Measurements from ENCODE around the gene HDAC5.
"Not testable (repeated sequence)": the region's sequence is repeated elsewhere in the genome, so short reads cannot be mapped to it uniquely, and the experiment has no call there.

HDAC5 gene

DNA sequence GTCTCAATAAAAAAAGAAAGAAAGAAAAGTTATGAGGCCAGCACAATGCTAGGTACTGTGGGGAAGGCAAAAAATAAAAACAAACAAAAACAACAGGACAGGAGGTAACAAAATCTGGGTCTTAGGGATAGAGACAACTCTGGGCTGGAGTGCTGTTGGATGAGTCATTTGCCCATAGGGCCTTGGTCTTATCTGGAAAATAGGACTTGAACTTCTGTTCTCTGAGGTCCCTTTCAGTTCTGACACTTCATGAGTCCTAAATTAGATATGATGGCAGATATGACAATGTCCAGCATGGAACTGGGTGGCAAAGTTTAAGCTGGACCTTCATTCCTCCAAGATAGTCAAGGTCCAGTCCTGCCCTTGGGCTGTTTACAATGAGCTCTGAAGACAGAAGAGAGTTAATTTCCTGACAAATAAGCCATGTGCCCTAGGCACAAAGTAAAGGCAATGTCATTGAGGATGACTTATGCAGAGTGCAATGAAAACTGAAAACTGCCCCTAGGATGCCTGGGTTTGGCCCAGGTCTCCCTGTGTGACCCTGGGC, 8.9 kb upstream of the HDAC5 start:
- Histone ChIP-seq H3K36me3 (ENCODE audit: control insufficient read depth in 2 of 2, insufficient read depth in 1 of 2, low read length in 2 of 2) (no peaks in the 10 kb centered on the region), H3K4me1 (ENCODE audit: control insufficient read depth, insufficient read depth, low read length) (no peaks in the 10 kb centered on the region), H3K9me3 (ENCODE audit: control insufficient read depth, insufficient read depth, low read depth, low read length) (no peaks in the 10 kb centered on the region), H3K27ac (ENCODE audit: extremely low read depth, low read depth, low read length) (no peak overlapping the region), H3K4me3 (ENCODE audit: low read depth, low read length) (no peak overlapping the region)
- ChIA-PET POLR2A (interaction anchor here (1.3 kb wide), 1 partner anchor 8 kb away, joined by 4 read pairs; the partner anchor contains the start of gene HDAC5), CTCF (interaction anchor here (0.7 to 2.3 kb wide), 5 partner anchors 8 to 391 kb away, joined by 3 to 7 read pairs (median 3); no protein-coding TSS in a partner anchor)
- TF ChIP-seq ZSCAN23 (tag by site-specific recombination; IDR thresholded peaks at IDR 0.05): no peak
- TF ChIP-seq, protein P1, sequence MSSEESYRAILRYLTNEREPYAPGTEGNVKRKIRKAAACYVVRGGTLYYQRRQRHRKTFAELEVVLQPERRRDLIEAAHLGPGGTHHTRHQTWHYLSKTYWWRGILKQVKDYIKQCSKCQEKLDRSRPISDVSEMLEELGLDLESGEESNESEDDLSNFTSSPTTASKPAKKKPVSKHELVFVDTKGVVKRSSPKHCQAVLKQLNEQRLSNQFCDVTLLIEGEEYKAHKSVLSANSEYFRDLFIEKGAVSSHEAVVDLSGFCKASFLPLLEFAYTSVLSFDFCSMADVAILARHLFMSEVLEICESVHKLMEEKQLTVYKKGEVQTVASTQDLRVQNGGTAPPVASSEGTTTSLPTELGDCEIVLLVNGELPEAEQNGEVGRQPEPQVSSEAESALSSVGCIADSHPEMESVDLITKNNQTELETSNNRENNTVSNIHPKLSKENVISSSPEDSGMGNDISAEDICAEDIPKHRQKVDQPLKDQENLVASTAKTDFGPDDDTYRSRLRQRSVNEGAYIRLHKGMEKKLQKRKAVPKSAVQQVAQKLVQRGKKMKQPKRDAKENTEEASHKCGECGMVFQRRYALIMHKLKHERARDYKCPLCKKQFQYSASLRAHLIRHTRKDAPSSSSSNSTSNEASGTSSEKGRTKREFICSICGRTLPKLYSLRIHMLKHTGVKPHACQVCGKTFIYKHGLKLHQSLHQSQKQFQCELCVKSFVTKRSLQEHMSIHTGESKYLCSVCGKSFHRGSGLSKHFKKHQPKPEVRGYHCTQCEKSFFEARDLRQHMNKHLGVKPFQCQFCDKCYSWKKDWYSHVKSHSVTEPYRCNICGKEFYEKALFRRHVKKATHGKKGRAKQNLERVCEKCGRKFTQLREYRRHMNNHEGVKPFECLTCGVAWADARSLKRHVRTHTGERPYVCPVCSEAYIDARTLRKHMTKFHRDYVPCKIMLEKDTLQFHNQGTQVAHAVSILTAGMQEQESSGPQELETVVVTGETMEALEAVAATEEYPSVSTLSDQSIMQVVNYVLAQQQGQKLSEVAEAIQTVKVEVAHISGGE (tag by site-specific recombination; conservative IDR thresholded peaks at IDR 0.05; ENCODE audit: low read depth): no peak
- no peak for TF ChIP-seq ZNF433 (tag by site-specific recombination; IDR thresholded peaks at IDR 0.05; ENCODE audit: low read depth)
- no peak for TF ChIP-seq GLI4 (tag by site-specific recombination; IDR thresholded peaks at IDR 0.05)
- peak; percentile 52; the same call in 1 of the 2 replicates for TF ChIP-seq ZBTB48 (tag by site-specific recombination; IDR thresholded peaks at IDR 0.05)
- TF ChIP-seq ZNF366 (tag by site-specific recombination; conservative IDR thresholded peaks at IDR 0.05): 0 out of 2 replicates have a peak, but pooled peaks have one; percentile 10
- no peak for TF ChIP-seq ZNF391 (tag by site-specific recombination; IDR thresholded peaks at IDR 0.05; ENCODE audit: borderline replicate concordance, low read depth)

GRCh38 chr17:44131372-44131771, 7.9 kb upstream of the HDAC5 start:
- H3K4me3 ChIP-seq (ENCODE audit: low read depth, low read length); H3K27ac ChIP-seq (ENCODE audit: extremely low read depth, low read depth, low read length); H3K9me3 ChIP-seq (ENCODE audit: control insufficient read depth, insufficient read depth, low read depth, low read length); H3K36me3 ChIP-seq (ENCODE audit: control insufficient read depth in 2 of 2, insufficient read depth in 1 of 2, low read length in 2 of 2); H3K4me1 ChIP-seq (ENCODE audit: control insufficient read depth, insufficient read depth, low read length); POLR2A ChIA-PET: not testable (repeated sequence)
- CTCF ChIA-PET: interaction anchor here (0.7 to 3.4 kb wide), 6 partner anchors 8 to 392 kb away, joined by 3 to 22 read pairs (median 4); partner anchors contain the start of gene HDAC5

DNA sequence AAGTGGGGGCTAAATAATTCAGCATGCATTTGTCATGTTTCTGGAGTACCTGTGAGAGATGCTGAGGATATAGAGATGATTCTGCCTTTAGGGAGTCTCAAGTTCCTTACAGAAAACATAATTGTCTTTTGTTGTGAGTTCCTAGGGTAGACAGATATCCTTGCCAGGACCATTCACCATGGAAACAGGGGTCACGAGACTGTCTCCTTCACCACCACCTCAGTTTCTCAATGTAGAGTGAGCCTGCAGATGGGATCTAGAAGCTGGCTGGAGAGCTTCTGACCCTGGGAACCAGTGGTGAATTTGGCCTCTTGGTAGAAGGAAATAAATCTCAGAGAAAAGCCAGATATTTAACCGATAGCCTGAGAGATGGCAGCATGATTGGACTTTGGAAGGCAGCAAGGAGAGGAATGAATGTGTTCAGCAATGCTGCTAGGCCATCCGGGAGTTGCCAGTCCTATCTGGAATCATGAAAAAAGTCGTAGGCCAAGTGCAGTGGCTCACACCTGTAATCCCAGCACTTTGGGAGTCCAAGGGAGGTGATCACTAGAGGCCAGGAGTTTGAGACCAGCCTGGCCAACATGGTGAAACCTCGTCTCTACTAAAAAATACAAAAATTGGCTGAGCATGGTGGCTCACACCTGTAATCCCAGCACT, 7.4 kb upstream of the HDAC5 start:
- Histone ChIP-seq H3K4me3 (ENCODE audit: low read depth, low read length) (no peak overlapping the region), H3K27ac (ENCODE audit: extremely low read depth, low read depth, low read length) (no peak overlapping the region), H3K36me3 (ENCODE audit: control insufficient read depth in 2 of 2, insufficient read depth in 1 of 2, low read length in 2 of 2) (no peaks in the 10 kb centered on the region), H3K9me3 (ENCODE audit: control insufficient read depth, insufficient read depth, low read depth, low read length) (no peaks in the 10 kb centered on the region), H3K4me1 (ENCODE audit: control insufficient read depth, insufficient read depth, low read length) (no peaks in the 10 kb centered on the region)
- ChIA-PET CTCF (interaction anchor here (3.4 kb wide), 1 partner anchor 15 kb away, joined by 22 read pairs; no protein-coding TSS in a partner anchor), POLR2A (no interaction called here)
- TF ChIP-seq ZNF354C (tag by site-specific recombination; IDR thresholded peaks at IDR 0.05; ENCODE audit: borderline replicate concordance, low read depth) (no peak), ZNF157 (tag by site-specific recombination; IDR thresholded peaks at IDR 0.05) (peak; percentile 74)

DNA sequence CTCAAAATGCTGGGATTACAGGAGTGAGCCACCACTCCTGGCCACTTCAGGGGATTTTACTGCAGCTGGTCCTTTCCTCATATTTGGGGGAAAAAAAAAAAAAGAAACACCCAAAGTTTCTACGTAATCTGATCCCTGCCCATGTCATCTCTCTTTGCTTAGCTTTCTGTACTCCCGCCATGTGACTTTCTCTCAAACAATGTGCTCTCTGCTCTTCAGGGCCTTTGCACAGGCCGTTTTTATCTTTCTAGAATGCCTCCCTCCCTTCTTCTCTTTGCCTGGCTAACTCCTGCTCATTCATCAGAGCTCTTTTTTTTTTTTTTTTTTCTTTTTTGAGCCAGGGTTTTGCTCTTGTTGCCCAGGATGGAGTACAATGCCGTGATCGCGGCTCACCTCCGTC, 4.9 kb upstream of the HDAC5 start:
- Histone ChIP-seq H3K4me1 (ENCODE audit: control insufficient read depth, insufficient read depth, low read length) (no peaks in the 10 kb centered on the region), H3K9me3 (ENCODE audit: control insufficient read depth, insufficient read depth, low read depth, low read length) (no peaks in the 10 kb centered on the region), H3K36me3 (ENCODE audit: control insufficient read depth in 2 of 2, insufficient read depth in 1 of 2, low read length in 2 of 2) (no peaks in the 10 kb centered on the region), H3K4me3 (ENCODE audit: low read depth, low read length) (no peak overlapping the region), H3K27ac (ENCODE audit: extremely low read depth, low read depth, low read length) (no peak overlapping the region)
- CTCF ChIA-PET: interaction anchor here (1.4 to 3.4 kb wide), 3 partner anchors 13 to 40 kb away, joined by 3 to 22 read pairs (median 5); no protein-coding TSS in a partner anchor
- POLR2A ChIA-PET: interaction anchor here (0.6 to 0.9 kb wide), 2 partner anchors 12 to 36 kb away, joined by 4 read pairs; no protein-coding TSS in a partner anchor
- no peak for TF ChIP-seq CTCF (tag by site-specific recombination; IDR thresholded peaks at IDR 0.05)
- TF ChIP-seq ZNF623 (tag by site-specific recombination; IDR thresholded peaks at IDR 0.05): peak; percentile 90
